ENCODE measurements around the gene FBH1.
A peak's percentile ranks its signal among the peaks of the same experiment; 100 is the strongest.
"Not testable (repeated sequence)": the region's sequence is repeated elsewhere in the genome, so short reads cannot be mapped to it uniquely, and the experiment has no call there.

Gene FBH1

GRCh38 chr10:5960973-5961275 lies 70.9 kb downstream of the FBH1 start:
- FAIRE-seq, result not testable (repeated sequence)

- FAIRE-seq, result no peak
Observed at GRCh38 chr10:5961405-5962100, 71.5 kb downstream of the FBH1 start.

GRCh38 chr10:5962358-5962940 lies 72.4 kb downstream of the FBH1 start:
- not testable (repeated sequence) for FAIRE-seq

- FAIRE-seq, result no peak
Observed at GRCh38 chr10:5963071-5963470, 73.0 kb downstream of the FBH1 start.

- no peak for FAIRE-seq
Observed at GRCh38 chr10:5963591-5963990, 73.5 kb downstream of the FBH1 start.

GRCh38 chr10:5964736-5965135 lies 74.7 kb downstream of the FBH1 start:
- FAIRE-seq, result no peak

- FAIRE-seq, result no peak
Observed at GRCh38 chr10:5965266-5965665, 75.2 kb downstream of the FBH1 start.

- FAIRE-seq, result no peak
Observed at GRCh38 chr10:5968037-5968680, 78.1 kb downstream of the FBH1 start.

GRCh38 chr10:5968681-5969453 lies 78.8 kb downstream of the FBH1 start:
- FAIRE-seq, result peak; percentile 92

- FAIRE-seq, result no peak
Observed at GRCh38 chr10:5970066-5970465, 80.0 kb downstream of the FBH1 start.

- no peak for FAIRE-seq
Observed at GRCh38 chr10:5970527-5970926, 80.5 kb downstream of the FBH1 start.

GRCh38 chr10:5971315-5971832 lies 81.3 kb downstream of the FBH1 start:
- FAIRE-seq, result no peak

GRCh38 chr10:5971886-5972285 lies 81.8 kb downstream of the FBH1 start:
- FAIRE-seq, result no peak

- no peak for FAIRE-seq
Observed at GRCh38 chr10:5973069-5973468, 83.0 kb downstream of the FBH1 start.

GRCh38 chr10:5975641-5976473 lies 85.8 kb downstream of the FBH1 start:
- no peak for FAIRE-seq

GRCh38 chr10:5976512-5977470 lies 86.7 kb downstream of the FBH1 start:
- FAIRE-seq, result no peak

GRCh38 chr10:5977471-5978229 lies 87.6 kb downstream of the FBH1 start, which contains the start of gene IL15RA:
Gene IL15RA (minus strand): TSS chr10:5977543. CDS start chr10:5977492, 51 bp downstream.
- no peak for FAIRE-seq

- no peak for FAIRE-seq
Observed at GRCh38 chr10:5978230-5978489, 88.1 kb downstream of the FBH1 start.

GRCh38 chr10:5981529-5981928 lies 91.5 kb downstream of the FBH1 start:
- no peak for FAIRE-seq

- FAIRE-seq, result no peak
Observed at GRCh38 chr10:5983774-5984173, 93.7 kb downstream of the FBH1 start.

GRCh38 chr10:5985029-5985428 lies 95.0 kb downstream of the FBH1 start:
- no peak for FAIRE-seq

Data from G401.6 (cell line).